ENCODE measurements around the gene AGAP1. TPM values are rescaled to one million over a fixed set of nuclear protein-coding genes. Genes with fewer than 3 reads are reported as not detected.

The AGAP1 gene
- total RNA-seq, 1 donor from 2014 or later, result 20.4 TPM

DNA sequence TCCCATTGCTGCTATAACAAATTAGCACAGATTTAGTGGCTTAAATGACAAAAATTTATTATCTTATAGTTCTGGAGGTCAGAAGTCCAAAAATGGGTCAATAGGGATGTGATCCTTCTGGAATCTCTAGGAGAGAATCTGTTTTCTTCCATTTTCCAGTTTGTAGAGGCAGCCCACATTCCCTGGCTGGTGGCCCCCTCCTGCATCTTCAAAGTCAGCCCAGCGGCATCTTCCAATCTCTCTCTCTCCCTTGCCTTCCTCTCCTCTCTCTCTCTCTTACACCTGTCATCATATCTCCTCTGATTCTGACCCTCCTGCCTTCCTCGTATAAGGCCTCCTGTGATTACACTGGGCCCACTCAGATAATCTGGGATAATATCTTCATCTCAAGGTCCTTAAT is 3.9 kb upstream of the AGAP1 start:
- H3K27ac ChIP-seq, result no peak overlapping the region
- TF ChIP-seq EZH2 (IDR thresholded peaks at IDR 0.05) (no peak), EZH2phosphoT487 (IDR thresholded peaks at IDR 0.05) (no peak)
- TF ChIP-seq, protein P1, sequence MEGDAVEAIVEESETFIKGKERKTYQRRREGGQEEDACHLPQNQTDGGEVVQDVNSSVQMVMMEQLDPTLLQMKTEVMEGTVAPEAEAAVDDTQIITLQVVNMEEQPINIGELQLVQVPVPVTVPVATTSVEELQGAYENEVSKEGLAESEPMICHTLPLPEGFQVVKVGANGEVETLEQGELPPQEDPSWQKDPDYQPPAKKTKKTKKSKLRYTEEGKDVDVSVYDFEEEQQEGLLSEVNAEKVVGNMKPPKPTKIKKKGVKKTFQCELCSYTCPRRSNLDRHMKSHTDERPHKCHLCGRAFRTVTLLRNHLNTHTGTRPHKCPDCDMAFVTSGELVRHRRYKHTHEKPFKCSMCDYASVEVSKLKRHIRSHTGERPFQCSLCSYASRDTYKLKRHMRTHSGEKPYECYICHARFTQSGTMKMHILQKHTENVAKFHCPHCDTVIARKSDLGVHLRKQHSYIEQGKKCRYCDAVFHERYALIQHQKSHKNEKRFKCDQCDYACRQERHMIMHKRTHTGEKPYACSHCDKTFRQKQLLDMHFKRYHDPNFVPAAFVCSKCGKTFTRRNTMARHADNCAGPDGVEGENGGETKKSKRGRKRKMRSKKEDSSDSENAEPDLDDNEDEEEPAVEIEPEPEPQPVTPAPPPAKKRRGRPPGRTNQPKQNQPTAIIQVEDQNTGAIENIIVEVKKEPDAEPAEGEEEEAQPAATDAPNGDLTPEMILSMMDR (IDR thresholded peaks at IDR 0.05), result no peak
- no peaks in the 10 kb centered on the region for H3K9me3 ChIP-seq (ENCODE audit: low read depth)
- Mint-ChIP-seq H3K4me1 (peaks cover 10% of the 10 kb centered on the region), H3K36me3 (no peaks in the 10 kb centered on the region), H3K4me3 (no peak overlapping the region), H3K9me3 (peaks cover 8% of the 10 kb centered on the region), H3K27me3 (ENCODE audit: insufficient read depth, low read depth) (peaks cover 3% of the 10 kb centered on the region), H3K27ac (no peak overlapping the region)
- no peak overlapping the region for H3K9ac ChIP-seq
- no peak for DNase-seq (ENCODE audit: low spot score)
- H3K79me2 ChIP-seq (ENCODE audit: low read depth), result peaks cover 4% of the 10 kb centered on the region
- no peak overlapping the region for H3K4me3 ChIP-seq
- H3K4me2 ChIP-seq, result no peak overlapping the region
- peaks cover 7% of the 10 kb centered on the region for H3K4me1 ChIP-seq
- H2AFZ ChIP-seq (replicated peaks), result no peak overlapping the region
- no peaks in the 10 kb centered on the region for H3K36me3 ChIP-seq
- peaks cover 3% of the 10 kb centered on the region for H4K20me1 ChIP-seq (ENCODE audit: low read depth)
- peaks cover 3% of the 10 kb centered on the region for H3F3A ChIP-seq (ENCODE audit: low read depth)
- no peaks in the 10 kb centered on the region for H3K27me3 ChIP-seq

DNA sequence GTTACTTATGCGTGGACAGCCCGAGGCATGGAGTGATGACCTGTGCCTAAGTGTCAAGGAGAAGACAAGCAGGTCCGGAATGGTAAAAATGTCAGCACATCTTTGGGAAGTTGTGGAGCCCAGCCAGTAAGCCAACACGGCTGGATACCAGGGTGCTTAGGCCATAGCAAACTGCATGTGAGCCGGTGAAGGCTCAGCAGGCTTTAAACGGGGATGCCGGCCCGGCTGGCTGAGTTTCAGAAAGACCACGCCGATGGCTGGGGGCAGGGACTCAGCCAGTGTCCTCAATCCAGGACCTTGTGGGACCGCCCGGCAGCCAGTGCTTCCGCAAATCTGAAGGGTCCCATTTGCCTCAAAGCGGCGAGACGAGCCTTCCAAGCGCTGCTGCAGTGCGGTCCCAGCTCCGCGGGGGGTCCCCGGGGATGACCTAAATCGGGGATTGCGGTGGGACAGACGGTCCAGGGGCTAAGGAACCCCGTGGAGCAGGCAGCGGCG is 946 bp upstream of the AGAP1 start:
- Mint-ChIP-seq H3K4me1 (peaks cover 34% of the 10 kb centered on the region), H3K9me3 (peaks cover 8% of the 10 kb centered on the region), H3K4me3 (peak overlapping the region; percentile 93), H3K36me3 (peaks cover 6% of the 10 kb centered on the region), H3K27ac (no peak overlapping the region), H3K27me3 (ENCODE audit: insufficient read depth, low read depth) (peaks cover 14% of the 10 kb centered on the region)
- Histone ChIP-seq H3F3A (ENCODE audit: low read depth) (peaks cover 3% of the 10 kb centered on the region), H3K9me3 (ENCODE audit: low read depth) (no peaks in the 10 kb centered on the region), H3K79me2 (ENCODE audit: low read depth) (peaks cover 34% of the 10 kb centered on the region), H3K27ac (no peak overlapping the region), H3K27me3 (no peaks in the 10 kb centered on the region), H3K9ac (no peak overlapping the region), H3K4me2 (peak overlapping the region; percentile 80), H4K20me1 (ENCODE audit: low read depth) (peaks cover 33% of the 10 kb centered on the region), H3K4me3 (peak overlapping the region; percentile 80), H2AFZ (replicated peaks) (peak overlapping the region; percentile 82), H3K4me1 (peaks cover 33% of the 10 kb centered on the region), H3K36me3 (no peaks in the 10 kb centered on the region)
- peak; percentile 70 for DNase-seq (ENCODE audit: low spot score)
- TF ChIP-seq EZH2phosphoT487 (IDR thresholded peaks at IDR 0.05), result no peak
- TF ChIP-seq EZH2 (IDR thresholded peaks at IDR 0.05), result no peak
- TF ChIP-seq, protein P1 (IDR thresholded peaks at IDR 0.05), result no peak

DNA sequence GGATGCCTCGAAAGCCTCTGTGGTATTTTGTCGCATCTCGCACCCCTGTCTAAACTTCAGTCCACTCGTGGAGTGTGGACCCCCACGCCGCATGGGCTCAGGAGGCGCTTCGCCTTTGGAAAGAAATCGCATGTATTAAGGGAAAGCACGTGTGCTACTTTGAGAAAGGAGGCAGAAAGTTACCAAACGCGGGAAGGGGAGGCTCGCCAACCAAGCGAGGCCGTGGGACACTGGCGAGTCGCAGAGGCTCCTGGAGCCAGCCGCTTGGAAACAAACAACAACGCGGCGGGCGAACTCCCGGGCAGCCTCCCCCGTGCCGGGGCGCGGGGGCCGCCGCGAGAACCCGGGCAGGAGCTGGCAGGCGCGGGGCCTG is 455 bp upstream of the AGAP1 start:
- H3K36me3 Mint-ChIP-seq, result peaks cover 8% of the 10 kb centered on the region
- Histone ChIP-seq H2AFZ (replicated peaks) (peak overlapping the region; percentile 82), H3K4me1 (peaks cover 38% of the 10 kb centered on the region), H3K4me3 (peak overlapping the region; percentile 80), H3F3A (ENCODE audit: low read depth) (peaks cover 3% of the 10 kb centered on the region), H3K27ac (no peak overlapping the region), H3K4me2 (peak overlapping the region; percentile 80), H3K79me2 (ENCODE audit: low read depth) (peaks cover 39% of the 10 kb centered on the region), H4K20me1 (ENCODE audit: low read depth) (peaks cover 38% of the 10 kb centered on the region), H3K9me3 (ENCODE audit: low read depth) (no peaks in the 10 kb centered on the region), H3K27me3 (no peaks in the 10 kb centered on the region), H3K9ac (no peak overlapping the region), H3K36me3 (no peaks in the 10 kb centered on the region)
- peaks cover 14% of the 10 kb centered on the region for H3K27me3 Mint-ChIP-seq (ENCODE audit: insufficient read depth, low read depth)
- H3K4me1 Mint-ChIP-seq, result peaks cover 39% of the 10 kb centered on the region
- H3K27ac Mint-ChIP-seq, result peak overlapping the region; percentile 99
- DNase-seq (ENCODE audit: low spot score), result no peak
- TF ChIP-seq EZH2 (IDR thresholded peaks at IDR 0.05) (no peak), EZH2phosphoT487 (IDR thresholded peaks at IDR 0.05) (no peak)
- TF ChIP-seq, protein P1 (IDR thresholded peaks at IDR 0.05), result no peak
- peak overlapping the region; percentile 93 for H3K4me3 Mint-ChIP-seq
- peaks cover 8% of the 10 kb centered on the region for H3K9me3 Mint-ChIP-seq

Data from neural progenitor cell (in vitro differentiated cells).